Calu3 (cell line): Measurements from ENCODE around the gene EMP3. TPM values are rescaled to one million over a fixed set of nuclear protein-coding genes. Genes with fewer than 3 reads are reported as not detected.
A peak's percentile ranks its signal among the peaks of the same experiment; 100 is the strongest.

ENCODE experiments used
- BruUV-seq: library from RNA; stranded (reverse); fragments of 400-500 nt; replicated peaks from 2 replicates; lab custom pipeline; 2021; lab: Mats Ljungman, UMichigan
- CTCF ChIA-PET: fragments of 300-600 bp; sonication (Branson Sonifier 250); formaldehyde crosslinking; loops from one replicate; lab custom pipeline; 2022; ENCODE audit warnings: antibody characterized with exemption; lab: Charles Lee
- DNase-seq: peaks from one replicate; pipeline ENCODE4 v3.0.0; 2022
- H3K27ac Mint-ChIP-seq: one replicate; pipeline ENCODE4 v1.8.0; 2022; ENCODE audit warnings: mixed read lengths; ENCODE audit not compliant: unreplicated experiment
- H3K27me3 Mint-ChIP-seq: one replicate; pipeline ENCODE4 v1.8.0; 2022; ENCODE audit warnings: mixed read lengths; ENCODE audit not compliant: unreplicated experiment
- H3K36me3 Mint-ChIP-seq: one replicate; pipeline ENCODE4 v1.8.0; 2022; ENCODE audit warnings: mild to moderate bottlenecking, moderate library complexity, mixed read lengths; ENCODE audit not compliant: insufficient read depth, unreplicated experiment
- H3K4me1 Mint-ChIP-seq: one replicate; pipeline ENCODE4 v1.8.0; 2022; ENCODE audit warnings: mild to moderate bottlenecking, low read depth, mixed read lengths; ENCODE audit not compliant: unreplicated experiment
- H3K4me3 Mint-ChIP-seq: one replicate; pipeline ENCODE4 v1.8.0; 2022; ENCODE audit warnings: mild to moderate bottlenecking, low read depth, moderate library complexity, mixed read lengths; ENCODE audit not compliant: unreplicated experiment
- H3K9me3 Mint-ChIP-seq: one replicate; pipeline ENCODE4 v1.8.0; 2022; ENCODE audit warnings: low read depth, mixed read lengths; ENCODE audit not compliant: unreplicated experiment
- CTCF ChIP-seq: fragments of 200-600 bp; IDR thresholded peaks from one replicate; pipeline ENCODE4 v1.8.0; 2022; ENCODE audit warnings: antibody characterized with exemption; ENCODE audit not compliant: unreplicated experiment
- intact Hi-C: fragments of 100-400 bp; cut with micrococcal nuclease; formaldehyde crosslinking; loops from one replicate; pipeline ENCODE4 v1.10.0; 2022; ENCODE audit not compliant: unreplicated experiment
- total RNA-seq: library from RNA; stranded (reverse); gene quantifications from 2 replicates; pipeline ENCODE4 v1.2.3, GENCODE V29; 2022

EMP3 gene
- total RNA-seq, 1 experiment from 2014 or later, result 29.5 TPM

- CTCF ChIA-PET, result interaction anchor here (1.1 to 2.5 kb wide), 6 partner anchors 10 to 81 kb away, joined by 3 to 28 read pairs (median 12); partner anchors contain the start of genes GRWD1 and KDELR1
- no peak for TF ChIP-seq CTCF
Observed at GRCh38 chr19:48364598-48365348, 39.4 kb downstream of the EMP3 start.

GRCh38 chr19:48365602-48366001 lies 40.2 kb downstream of the EMP3 start:
- H3K4me3 Mint-ChIP-seq, result no peak overlapping the region
- no peak for DNase-seq
- no TSS peak for BruUV-seq
- CTCF ChIA-PET, result no interaction called here
- H3K9me3 Mint-ChIP-seq, result no peaks in the 10 kb centered on the region
- H3K27ac Mint-ChIP-seq, result no peak overlapping the region
- no peaks in the 10 kb centered on the region for H3K4me1 Mint-ChIP-seq
- H3K36me3 Mint-ChIP-seq, result peaks cover 33% of the 10 kb centered on the region
- intact Hi-C loops, result no loop called here
- TF ChIP-seq CTCF, result no peak
- H3K27me3 Mint-ChIP-seq, result no peaks in the 10 kb centered on the region

More at GRCh38 chr19:48364598-48365348, 39.4 kb downstream of the EMP3 start:
- intact Hi-C loops, result no loop called here
- DNase-seq, result no peak
- Mint-ChIP-seq H3K9me3 (no peaks in the 10 kb centered on the region), H3K27me3 (no peaks in the 10 kb centered on the region), H3K27ac (peak overlapping the region; percentile 97), H3K36me3 (peaks cover 33% of the 10 kb centered on the region), H3K4me3 (peak overlapping the region; percentile 84), H3K4me1 (no peaks in the 10 kb centered on the region)
- BruUV-seq, result TSS peak; percentile 99

- Mint-ChIP-seq H3K9me3 (no peaks in the 10 kb centered on the region), H3K4me1 (no peaks in the 10 kb centered on the region), H3K27ac (no peak overlapping the region), H3K27me3 (peaks cover 6% of the 10 kb centered on the region), H3K4me3 (no peak overlapping the region), H3K36me3 (peaks cover 24% of the 10 kb centered on the region)
- CTCF ChIA-PET, result no interaction called here
- no peak for DNase-seq
- TF ChIP-seq CTCF, result no peak
- intact Hi-C loops, result no loop called here
- no TSS peak for BruUV-seq
Observed at GRCh38 chr19:48367855-48368254, 42.5 kb downstream of the EMP3 start.

- intact Hi-C loops, result no loop called here
- Mint-ChIP-seq H3K27ac (no peak overlapping the region), H3K36me3 (peaks cover 13% of the 10 kb centered on the region), H3K9me3 (no peaks in the 10 kb centered on the region), H3K4me1 (no peaks in the 10 kb centered on the region), H3K4me3 (no peak overlapping the region), H3K27me3 (peaks cover 13% of the 10 kb centered on the region)
- CTCF ChIA-PET, result interaction anchor here (0.6 kb wide), 1 partner anchor 746 kb away, joined by 4 read pairs; no protein-coding TSS in a partner anchor
- no peak for TF ChIP-seq CTCF
- BruUV-seq, result no TSS peak
- DNase-seq, result no peak
Observed at GRCh38 chr19:48368936-48369335, 43.6 kb downstream of the EMP3 start.
